ENCODE measurements around the gene SCNN1G.

DNA sequence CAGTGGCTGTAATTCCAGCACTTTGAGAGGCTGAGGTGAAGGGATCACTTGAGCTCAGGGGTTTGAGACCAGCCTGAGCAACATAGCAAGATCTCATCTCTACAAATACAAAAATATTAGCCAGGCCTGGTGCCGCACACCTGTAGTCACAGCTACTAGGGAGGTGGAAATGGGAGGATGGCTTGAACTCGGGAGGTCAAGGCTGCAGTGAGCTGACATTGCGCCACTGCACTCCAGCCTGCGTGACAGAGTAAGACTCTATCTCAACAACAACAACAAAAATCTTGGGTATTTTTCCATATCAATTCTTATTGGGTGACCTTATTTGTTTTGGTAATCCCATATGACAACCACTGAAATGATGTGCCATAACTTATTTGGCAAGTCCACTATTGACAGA is 52.6 kb downstream of the SCNN1G start:
- TF ChIP-seq, protein P1, sequence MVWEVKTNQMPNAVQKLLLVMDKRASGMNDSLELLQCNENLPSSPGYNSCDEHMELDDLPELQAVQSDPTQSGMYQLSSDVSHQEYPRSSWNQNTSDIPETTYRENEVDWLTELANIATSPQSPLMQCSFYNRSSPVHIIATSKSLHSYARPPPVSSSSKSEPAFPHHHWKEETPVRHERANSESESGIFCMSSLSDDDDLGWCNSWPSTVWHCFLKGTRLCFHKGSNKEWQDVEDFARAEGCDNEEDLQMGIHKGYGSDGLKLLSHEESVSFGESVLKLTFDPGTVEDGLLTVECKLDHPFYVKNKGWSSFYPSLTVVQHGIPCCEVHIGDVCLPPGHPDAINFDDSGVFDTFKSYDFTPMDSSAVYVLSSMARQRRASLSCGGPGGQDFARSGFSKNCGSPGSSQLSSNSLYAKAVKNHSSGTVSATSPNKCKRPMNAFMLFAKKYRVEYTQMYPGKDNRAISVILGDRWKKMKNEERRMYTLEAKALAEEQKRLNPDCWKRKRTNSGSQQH (CRISPR knock-in tag; IDR thresholded peaks at IDR 0.05; ENCODE audit: low read depth): no peak
- no peak for TF ChIP-seq ELF1 (CRISPR knock-in tag; IDR thresholded peaks at IDR 0.05)

All from HepG2 (cell line).